GM12878 (cell line): ENCODE measurements around the gene DMD. TPM values are rescaled to one million over a fixed set of nuclear protein-coding genes. Genes with fewer than 3 reads are reported as not detected.

Experiments used
- ATF3 ChIP-seq: IDR thresholded peaks from 2 replicates; pipeline ENCODE4 v1.6.1; 2011; ENCODE audit warnings: low read depth, mild to moderate bottlenecking, low read length, moderate library complexity, borderline replicate concordance; ENCODE audit errors: extremely low read depth
- BACH1 ChIP-seq: fragments of 450-650 bp; IDR thresholded peaks from 2 replicates; pipeline ENCODE4 v1.6.1; 2017; ENCODE audit warnings: mild to moderate bottlenecking, borderline replicate concordance
- BCL3 ChIP-seq: IDR thresholded peaks from 2 replicates; pipeline ENCODE4 v1.6.1; 2011; ENCODE audit warnings: borderline replicate concordance, low read depth, mild to moderate bottlenecking, moderate library complexity, low read length; ENCODE audit not compliant: insufficient read depth, poor library complexity, severe bottlenecking
- CHD2 ChIP-seq: IDR thresholded peaks from 2 replicates; pipeline ENCODE4 v1.6.1; 2011; ENCODE audit warnings: low read depth, low read length, improper control_type of control experiment, borderline replicate concordance
- CHD4 ChIP-seq: fragments of 200-600 bp; sonication (generic); IDR thresholded peaks from 2 replicates; pipeline ENCODE4 v1.6.1; 2016; ENCODE audit warnings: mild to moderate bottlenecking
- CTCF ChIP-seq, 3 experiments: IDR thresholded peaks in 2 of 3; conservative IDR thresholded peaks in 1 of 3; 2 replicates each; pipeline ENCODE4 v1.5.1; 2011; ENCODE audit warnings: low read depth in 3 of 3, low read length in 3 of 3, mild to moderate bottlenecking in 3 of 3, control low read depth in 2 of 3, moderate library complexity in 2 of 3, inconsistent platforms in 1 of 3, mixed read lengths in 1 of 3; ENCODE audit not compliant: control insufficient read depth in 2 of 3, insufficient read depth in 1 of 3; ENCODE audit errors: extremely low read depth in 1 of 3
- HDGF ChIP-seq: fragments of 450-650 bp; IDR thresholded peaks from 2 replicates; pipeline ENCODE4 v1.6.1; 2016; ENCODE audit warnings: antibody characterized with exemption
- IKZF1 ChIP-seq: fragments of 450-650 bp; conservative IDR thresholded peaks from 2 replicates; pipeline ENCODE4 v1.6.1; 2017; ENCODE audit warnings: antibody characterized with exemption, mild to moderate bottlenecking
- IKZF2 ChIP-seq, 2 experiments: fragments of 450-650 bp; IDR thresholded peaks; 2 replicates each; pipeline ENCODE4 v1.6.1; 2017; ENCODE audit warnings: mild to moderate bottlenecking in 2 of 2, moderate library complexity in 2 of 2
- IRF4 ChIP-seq: IDR thresholded peaks from 2 replicates; pipeline ENCODE4 v1.6.1; 2011; ENCODE audit warnings: low read depth, low read length
- MAX ChIP-seq: IDR thresholded peaks from 2 replicates; pipeline ENCODE4 v1.6.1; 2012; ENCODE audit warnings: low read depth, low read length, improper control_type of control experiment
- MEF2A ChIP-seq: IDR thresholded peaks from 2 replicates; pipeline ENCODE4 v1.6.1; 2011; ENCODE audit warnings: low read depth, mild to moderate bottlenecking, low read length, moderate library complexity; ENCODE audit not compliant: insufficient read depth
- NFYA ChIP-seq: IDR thresholded peaks from 2 replicates; pipeline ENCODE4 v1.6.1; 2011; ENCODE audit warnings: low read depth, mild to moderate bottlenecking, low read length, improper control_type of control experiment, borderline replicate concordance
- NFYB ChIP-seq: IDR thresholded peaks from 2 replicates; pipeline ENCODE4 v1.6.1; 2011; ENCODE audit warnings: low read depth, mild to moderate bottlenecking, low read length, improper control_type of control experiment, moderate library complexity; ENCODE audit not compliant: insufficient read depth
- PAX5 ChIP-seq: IDR thresholded peaks from 2 replicates; pipeline ENCODE4 v1.6.1; 2011; ENCODE audit warnings: low read depth, low read length, borderline replicate concordance
- POLR2A ChIP-seq: IDR thresholded peaks from 2 replicates; pipeline ENCODE4 v1.6.1; 2011; ENCODE audit warnings: low read depth, mild to moderate bottlenecking, low read length
- PRDM15 ChIP-seq: fragments of 450-650 bp; formaldehyde crosslinking; IDR thresholded peaks from 2 replicates; pipeline ENCODE4 v1.4.0; 2020; ENCODE audit warnings: mild to moderate bottlenecking, moderate library complexity
- SKIL ChIP-seq: fragments of 450-650 bp; IDR thresholded peaks from 2 replicates; pipeline ENCODE4 v1.6.1; 2017; ENCODE audit warnings: mild to moderate bottlenecking, low read depth, inconsistent platforms; ENCODE audit not compliant: poor library complexity, severe bottlenecking
- SMAD1 ChIP-seq: fragments of 450-650 bp; IDR thresholded peaks from 2 replicates; pipeline ENCODE4 v1.6.1; 2018; ENCODE audit warnings: mild to moderate bottlenecking, low read depth; ENCODE audit not compliant: partially characterized antibody
- STAT1 ChIP-seq: fragments of 450-650 bp; conservative IDR thresholded peaks from 2 replicates; pipeline ENCODE4 v1.6.1; 2014; ENCODE audit warnings: antibody characterized with exemption, mild to moderate bottlenecking
- SUZ12 ChIP-seq: fragments of 200-600 bp; sonication (generic); IDR thresholded peaks from one replicate; pipeline ENCODE4 v1.6.1; 2018; ENCODE audit warnings: antibody characterized with exemption, mild to moderate bottlenecking; ENCODE audit not compliant: unreplicated experiment
- polyA plus RNA-seq, 11 experiments: library from polyadenylated mRNA; depleted of rRNA in 4 of 11; unstranded in 6 of 11; stranded (reverse) in 5 of 11; fragments of >200 nt; fragmentation: Nextera tagmentation in 4 of 11; fragmentation: Illumina TruSeq in 1 of 11; extraction: Ambion mirVana in 4 of 11; extraction: Trizol in 1 of 11; gene quantifications; 1 replicate in 1 of 11; 2 replicates in 10 of 11; pipeline versions ENCODE4 v1.2.1 to v1.2.3, GENCODE V29; 2011 to 2016; ENCODE audit warnings: inconsistent platforms in 2 of 11, missing spikeins in 2 of 11, low read depth in 1 of 11
- total RNA-seq, 4 experiments: library from RNA; depleted of rRNA in 3 of 4; stranded (reverse); fragments of >200 nt in 3 of 4; fragmentation: Illumina TruSeq in 1 of 4; extraction: Trizol in 1 of 4; gene quantifications; 2 replicates each; pipeline versions ENCODE4 v1.2.1 to v1.2.3, GENCODE V29; 2013 to 2021

The DMD gene
- total and polyA plus RNA-seq, 10 of the 15 experiments (the other 5 are each of a cell fraction or from before 2014, with no cell fraction given): 1.4 to 24.3 (median 4.3) TPM

- TF ChIP-seq CTCF (IDR thresholded peaks at IDR 0.05 in 2 of 3, conservative IDR thresholded peaks at IDR 0.05 in 1 of 3; ENCODE audit: control insufficient read depth in 2 of 3, extremely low read depth in 1 of 3, insufficient read depth in 1 of 3, low read depth in 3 of 3, low read length in 3 of 3) (no peak), IKZF2 (IDR thresholded peaks at IDR 0.05) (peak; percentile 89 to 93), BACH1 (no peak), ATF3 (no peak), PRDM15 (CRISPR knock-in tag) (no peak), MEF2A (no peak), MAX (no peak), CHD2 (peak; percentile 40; the same call in 1 of the 2 replicates), STAT1 (no peak), POLR2A (no peak), SMAD1 (no peak), NFYA (no peak), CHD4 (no peak), NFYB (no peak), SKIL (peak; percentile 81), BCL3 (peak; percentile 52), IKZF1 (peak; percentile 90), IRF4 (no peak), PAX5 (0 out of 2 replicates have a peak, but pooled peaks have one; percentile 38), SUZ12 (no peak), HDGF (no peak)
Measured at GRCh38 chrX:31099536-31100090, 2111.7 kb downstream of the DMD start (continued).
